ENCODE results near the gene LGALS3BP. TPM values are rescaled to one million over a fixed set of nuclear protein-coding genes. Genes with fewer than 3 reads are reported as not detected.

The LGALS3BP gene
- total and polyA plus RNA-seq, 4 donors: 66.0 to 224 (median 79.2) TPM

GRCh38 chr17:78985395-78985794, 5.7 kb upstream of the LGALS3BP start:
- no peak for TF ChIP-seq FOXA2 (IDR thresholded peaks at IDR 0.05)
- no peak for TF ChIP-seq JUND (IDR thresholded peaks at IDR 0.05)
- TF ChIP-seq NR2F2 (IDR thresholded peaks at IDR 0.05): no peak
- TF ChIP-seq, protein P1, sequence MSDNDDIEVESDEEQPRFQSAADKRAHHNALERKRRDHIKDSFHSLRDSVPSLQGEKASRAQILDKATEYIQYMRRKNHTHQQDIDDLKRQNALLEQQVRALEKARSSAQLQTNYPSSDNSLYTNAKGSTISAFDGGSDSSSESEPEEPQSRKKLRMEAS (IDR thresholded peaks at IDR 0.05): no peak
- TF ChIP-seq FOXA1 (IDR thresholded peaks at IDR 0.05): no peak
- TF ChIP-seq TAF1 (conservative IDR thresholded peaks at IDR 0.05): no peak
- no peak for TF ChIP-seq ATF3 (IDR thresholded peaks at IDR 0.05)
- TF ChIP-seq, protein P2, sequence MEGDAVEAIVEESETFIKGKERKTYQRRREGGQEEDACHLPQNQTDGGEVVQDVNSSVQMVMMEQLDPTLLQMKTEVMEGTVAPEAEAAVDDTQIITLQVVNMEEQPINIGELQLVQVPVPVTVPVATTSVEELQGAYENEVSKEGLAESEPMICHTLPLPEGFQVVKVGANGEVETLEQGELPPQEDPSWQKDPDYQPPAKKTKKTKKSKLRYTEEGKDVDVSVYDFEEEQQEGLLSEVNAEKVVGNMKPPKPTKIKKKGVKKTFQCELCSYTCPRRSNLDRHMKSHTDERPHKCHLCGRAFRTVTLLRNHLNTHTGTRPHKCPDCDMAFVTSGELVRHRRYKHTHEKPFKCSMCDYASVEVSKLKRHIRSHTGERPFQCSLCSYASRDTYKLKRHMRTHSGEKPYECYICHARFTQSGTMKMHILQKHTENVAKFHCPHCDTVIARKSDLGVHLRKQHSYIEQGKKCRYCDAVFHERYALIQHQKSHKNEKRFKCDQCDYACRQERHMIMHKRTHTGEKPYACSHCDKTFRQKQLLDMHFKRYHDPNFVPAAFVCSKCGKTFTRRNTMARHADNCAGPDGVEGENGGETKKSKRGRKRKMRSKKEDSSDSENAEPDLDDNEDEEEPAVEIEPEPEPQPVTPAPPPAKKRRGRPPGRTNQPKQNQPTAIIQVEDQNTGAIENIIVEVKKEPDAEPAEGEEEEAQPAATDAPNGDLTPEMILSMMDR (IDR thresholded peaks at IDR 0.05; ENCODE audit: low read depth, low read length, missing input control): no peak
- no peak for TF ChIP-seq RAD21 (IDR thresholded peaks at IDR 0.05)
- no peak for TF ChIP-seq EGR1 (IDR thresholded peaks at IDR 0.05; ENCODE audit: low read depth in 2 of 2)
- TF ChIP-seq GABPA (IDR thresholded peaks at IDR 0.05 in 1 of 2, conservative IDR thresholded peaks at IDR 0.05 in 1 of 2): no peak
- no peak for TF ChIP-seq HNF4A (conservative IDR thresholded peaks at IDR 0.05)
- TF ChIP-seq REST (IDR thresholded peaks at IDR 0.05): no peak
- no peak for TF ChIP-seq ZBTB33 (IDR thresholded peaks at IDR 0.05)
- TF ChIP-seq SP1 (IDR thresholded peaks at IDR 0.05): no peak
- no peak for TF ChIP-seq YY1 (IDR thresholded peaks at IDR 0.05)
- no peak for TF ChIP-seq RXRA (IDR thresholded peaks at IDR 0.05)
- TF ChIP-seq HNF4G (IDR thresholded peaks at IDR 0.05): no peak
- H3K4me3 ChIP-seq (ENCODE audit: low read depth in 1 of 3, low read length in 3 of 3): no peak overlapping the region
- H3K27ac ChIP-seq (ENCODE audit: low read depth in 1 of 2, low read length in 2 of 2): no peak overlapping the region
- H3K9ac ChIP-seq (ENCODE audit: low read depth in 1 of 2, low read length in 2 of 2): no peak overlapping the region
- H3K36me3 ChIP-seq (ENCODE audit: control insufficient read depth in 4 of 4, insufficient read depth in 3 of 4, low read depth in 1 of 4, low read length in 3 of 4): peaks cover 0 to 3% (median 1%) of the 10 kb centered on the region in 4 donors
- H3K27me3 ChIP-seq (ENCODE audit: control insufficient read depth in 4 of 4, insufficient read depth in 4 of 4, low read length in 3 of 4): no peaks in the 10 kb centered on the region
- WGBS: 94% methylated on average over 5 of the region's 5 CpGs
- H3K9me3 ChIP-seq (ENCODE audit: control insufficient read depth in 4 of 4, low read length in 3 of 4): no peaks in the 10 kb centered on the region
- no peak for DNase-seq (ENCODE audit: low spot score)
- H3K4me1 ChIP-seq (ENCODE audit: control insufficient read depth in 4 of 4, insufficient read depth in 4 of 4, low read length in 3 of 4): peaks cover 0 to 3% (median 1%) of the 10 kb centered on the region in 4 donors
